ENCODE measurements around the gene EFCC1.

DNA sequence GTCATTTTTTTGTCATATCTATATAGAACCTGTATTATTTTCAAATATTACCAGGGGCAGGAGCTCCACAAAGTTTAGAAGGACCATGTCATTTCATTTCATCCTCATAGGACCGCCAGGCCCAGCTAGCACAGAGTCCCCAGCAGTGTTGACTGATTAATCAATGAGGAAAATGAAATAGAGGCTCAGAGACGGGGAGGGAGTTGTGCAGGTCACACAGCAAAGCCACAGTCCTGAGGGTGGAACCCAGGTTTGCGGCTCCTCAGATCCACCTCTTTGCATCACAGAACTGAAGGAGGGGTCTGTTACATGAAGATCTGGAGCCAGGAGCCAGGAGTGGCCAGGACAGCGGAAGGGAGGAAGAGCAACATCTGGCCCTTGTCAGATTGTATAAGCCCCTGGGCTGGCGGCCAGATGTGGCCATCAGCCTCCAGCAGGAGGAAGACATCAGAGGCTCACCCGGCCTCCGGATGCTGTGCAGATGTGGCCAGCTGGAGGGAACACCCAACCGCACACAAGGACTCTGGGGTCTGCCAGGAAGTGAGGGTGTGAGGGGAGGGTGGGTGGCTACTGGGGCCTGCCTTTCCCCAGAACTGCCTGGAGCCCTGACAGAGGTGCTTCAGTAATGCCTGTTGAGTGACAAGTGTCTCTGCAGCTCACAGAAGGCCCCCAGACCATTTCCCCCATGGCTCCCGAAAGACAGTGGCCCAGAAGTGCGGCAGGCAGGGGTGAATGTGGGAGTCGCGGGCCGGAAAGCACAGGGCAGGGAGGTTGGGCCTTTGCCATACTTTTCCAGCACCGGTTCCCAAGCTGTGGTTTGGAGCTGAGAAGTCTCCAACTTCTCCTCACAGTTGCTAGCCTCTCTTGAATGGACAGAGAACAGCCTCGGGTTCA is 21.3 kb downstream of the EFCC1 start:
- TF ChIP-seq, protein P1, sequence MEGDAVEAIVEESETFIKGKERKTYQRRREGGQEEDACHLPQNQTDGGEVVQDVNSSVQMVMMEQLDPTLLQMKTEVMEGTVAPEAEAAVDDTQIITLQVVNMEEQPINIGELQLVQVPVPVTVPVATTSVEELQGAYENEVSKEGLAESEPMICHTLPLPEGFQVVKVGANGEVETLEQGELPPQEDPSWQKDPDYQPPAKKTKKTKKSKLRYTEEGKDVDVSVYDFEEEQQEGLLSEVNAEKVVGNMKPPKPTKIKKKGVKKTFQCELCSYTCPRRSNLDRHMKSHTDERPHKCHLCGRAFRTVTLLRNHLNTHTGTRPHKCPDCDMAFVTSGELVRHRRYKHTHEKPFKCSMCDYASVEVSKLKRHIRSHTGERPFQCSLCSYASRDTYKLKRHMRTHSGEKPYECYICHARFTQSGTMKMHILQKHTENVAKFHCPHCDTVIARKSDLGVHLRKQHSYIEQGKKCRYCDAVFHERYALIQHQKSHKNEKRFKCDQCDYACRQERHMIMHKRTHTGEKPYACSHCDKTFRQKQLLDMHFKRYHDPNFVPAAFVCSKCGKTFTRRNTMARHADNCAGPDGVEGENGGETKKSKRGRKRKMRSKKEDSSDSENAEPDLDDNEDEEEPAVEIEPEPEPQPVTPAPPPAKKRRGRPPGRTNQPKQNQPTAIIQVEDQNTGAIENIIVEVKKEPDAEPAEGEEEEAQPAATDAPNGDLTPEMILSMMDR (conservative IDR thresholded peaks at IDR 0.05 in 1 of 2, IDR thresholded peaks at IDR 0.05 in 1 of 2; ENCODE audit: extremely low read depth in 1 of 2, insufficient read depth in 1 of 2, low read depth in 1 of 2, low read length in 2 of 2) = no peak
- no peak for TF ChIP-seq EZH2 (IDR thresholded peaks at IDR 0.05; ENCODE audit: borderline replicate concordance, low read length)

Measured in mammary epithelial cell (primary cell).